Stomach smooth muscle (tissue), 2 donors: ENCODE data around the gene RPTOR.
"Not testable (repeated sequence)": the region's sequence is repeated elsewhere in the genome, so short reads cannot be mapped to it uniquely, and the experiment has no call there.

ENCODE experiments used
- H3K27ac ChIP-seq: one replicate; pipeline ENCODE4 v1.7.0; 2013; ENCODE audit warnings: mild to moderate bottlenecking, low read length, inconsistent platforms
- H3K27me3 ChIP-seq, 2 donors: one replicate each; pipeline ENCODE4 v1.7.0; 2013; ENCODE audit warnings: low read length in 2 of 2; ENCODE audit not compliant: insufficient read depth in 2 of 2, control insufficient read depth in 1 of 2
- H3K36me3 ChIP-seq, 2 donors: one replicate each; pipeline ENCODE4 v1.7.0; 2013; ENCODE audit warnings: low read length in 2 of 2; ENCODE audit not compliant: control insufficient read depth in 2 of 2, insufficient read depth in 2 of 2
- H3K4me1 ChIP-seq: one replicate; pipeline ENCODE4 v1.7.0; 2013; ENCODE audit warnings: low read length; ENCODE audit not compliant: control insufficient read depth, insufficient read depth
- H3K4me3 ChIP-seq, 2 donors: one replicate each; pipeline ENCODE4 v1.7.0; 2013; ENCODE audit warnings: low read length in 2 of 2
- H3K9ac ChIP-seq, 2 donors: one replicate each; pipeline ENCODE4 v1.7.0; 2013; ENCODE audit warnings: low read length in 2 of 2, mild to moderate bottlenecking in 1 of 2
- H3K9me3 ChIP-seq, 2 donors: one replicate each; pipeline ENCODE4 v1.7.0; 2013; ENCODE audit warnings: low read length in 2 of 2; ENCODE audit not compliant: control insufficient read depth in 2 of 2
- donor health status: healthy.
- donor health status: Pancreatic carcinoma.

The RPTOR gene

DNA sequence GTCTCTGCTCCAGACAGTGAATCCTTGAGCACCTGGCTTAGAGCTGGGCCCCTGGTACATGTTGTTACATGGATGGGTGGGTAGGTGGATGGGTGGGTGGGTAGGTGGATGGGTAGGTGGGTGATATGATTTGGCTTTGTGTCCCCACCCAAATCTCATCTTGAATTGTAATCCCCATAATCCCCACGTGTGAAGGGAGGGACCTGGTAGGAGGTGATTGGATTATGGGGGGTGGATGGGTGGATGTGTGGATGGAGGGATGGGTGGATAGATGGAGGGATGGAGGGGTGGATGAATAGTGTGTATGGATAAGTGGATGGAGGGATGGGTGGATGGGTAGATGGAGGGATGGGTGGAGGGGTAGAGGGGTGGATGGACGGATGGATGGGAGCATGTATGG lies 41.6 kb upstream of the RPTOR start:
- no peaks in the 10 kb centered on the region for H3K9me3 ChIP-seq
- no peaks in the 10 kb centered on the region for H3K36me3 ChIP-seq
- no peak overlapping the region for H3K9ac ChIP-seq
- H3K27me3 ChIP-seq, result peaks cover 0 to 5% of the 10 kb centered on the region in 2 donors
- H3K27ac ChIP-seq, result no peak overlapping the region
- H3K4me3 ChIP-seq, result no peak overlapping the region
- peaks cover 16% of the 10 kb centered on the region for H3K4me1 ChIP-seq

DNA sequence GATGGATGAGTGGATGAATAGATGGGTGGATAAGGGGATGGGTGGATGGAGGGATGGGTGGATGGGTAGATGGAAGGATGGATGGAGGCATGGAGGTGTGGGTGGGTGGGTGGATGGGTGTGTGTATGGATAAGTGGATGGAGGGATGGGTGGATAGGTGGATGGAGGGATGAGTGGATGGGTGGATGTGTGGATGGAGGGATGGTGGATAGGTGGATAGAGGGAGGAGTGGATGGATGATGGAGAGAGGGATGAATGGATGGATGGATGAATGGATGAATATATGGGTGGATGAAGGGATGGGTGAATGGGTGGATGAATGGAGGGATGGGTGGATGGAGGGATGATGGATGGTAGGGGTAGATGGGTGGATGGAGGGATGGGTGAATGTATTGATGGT lies 40.7 kb upstream of the RPTOR start:
- Histone ChIP-seq H3K36me3 (no peaks in the 10 kb centered on the region), H3K9ac (no peak overlapping the region), H3K27me3 (peaks cover 0 to 3% of the 10 kb centered on the region in 2 donors), H3K27ac (no peak overlapping the region), H3K4me3 (no peak overlapping the region), H3K9me3 (no peaks in the 10 kb centered on the region), H3K4me1 (peaks cover 16% of the 10 kb centered on the region)

GRCh38 chr17:80504686-80505413 lies 39.8 kb upstream of the RPTOR start:
- peaks cover 0 to 3% of the 10 kb centered on the region in 2 donors for H3K27me3 ChIP-seq
- no peaks in the 10 kb centered on the region for H3K9me3 ChIP-seq
- peaks cover 15% of the 10 kb centered on the region for H3K4me1 ChIP-seq
- no peak overlapping the region for H3K27ac ChIP-seq
- no peaks in the 10 kb centered on the region for H3K36me3 ChIP-seq
- H3K4me3 ChIP-seq, result no peak overlapping the region
- H3K9ac ChIP-seq, result no peak overlapping the region

GRCh38 chr17:80507177-80507576 lies 37.5 kb upstream of the RPTOR start:
- H3K4me3 ChIP-seq, H3K27me3 ChIP-seq, H3K9me3 ChIP-seq: not testable (repeated sequence)

GRCh38 chr17:80507965-80508364 lies 36.7 kb upstream of the RPTOR start:
- H3K27me3 ChIP-seq, result peaks cover 0 to 7% of the 10 kb centered on the region in 2 donors

More at GRCh38 chr17:80507177-80507576, 37.5 kb upstream of the RPTOR start:
- not testable (repeated sequence) for H3K4me1 ChIP-seq, H3K36me3 ChIP-seq, H3K9ac ChIP-seq, H3K27ac ChIP-seq

DNA sequence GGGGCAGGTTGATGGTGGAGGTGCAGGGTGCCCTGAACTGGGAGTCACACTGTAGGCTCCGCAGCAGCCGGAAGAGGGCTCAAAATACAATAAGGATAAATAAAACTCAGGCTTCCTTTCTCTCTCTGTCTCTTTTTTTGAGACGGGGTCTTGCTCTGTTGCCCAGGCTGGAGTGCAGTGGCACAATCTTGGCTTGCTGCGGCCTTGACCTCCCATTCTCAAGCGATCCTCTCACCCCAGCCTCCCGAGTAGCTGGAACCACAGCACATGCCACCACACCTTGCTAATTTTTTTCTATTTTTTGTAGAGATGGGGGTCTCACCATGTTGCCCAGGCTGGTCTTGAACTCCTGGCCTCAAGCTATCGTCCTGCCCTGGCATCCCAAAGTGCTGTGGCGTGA lies 35.3 kb upstream of the RPTOR start:
- no peaks in the 10 kb centered on the region for H3K4me1 ChIP-seq
- H3K4me3 ChIP-seq, result no peak overlapping the region
- H3K36me3 ChIP-seq, result no peaks in the 10 kb centered on the region
- H3K9me3 ChIP-seq, result no peaks in the 10 kb centered on the region
- no peak overlapping the region for H3K27ac ChIP-seq
- peaks cover 0 to 7% of the 10 kb centered on the region in 2 donors for H3K27me3 ChIP-seq
- H3K9ac ChIP-seq, result no peak overlapping the region

More at GRCh38 chr17:80507965-80508364, 36.7 kb upstream of the RPTOR start:
- no peaks in the 10 kb centered on the region for H3K9me3 ChIP-seq
- no peaks in the 10 kb centered on the region for H3K4me1 ChIP-seq
- H3K9ac ChIP-seq, result no peak overlapping the region
- no peak overlapping the region for H3K4me3 ChIP-seq
- no peaks in the 10 kb centered on the region for H3K36me3 ChIP-seq
- H3K27ac ChIP-seq, result no peak overlapping the region

- Histone ChIP-seq H3K4me3 (no peak overlapping the region), H3K27ac (no peak overlapping the region), H3K9me3 (no peaks in the 10 kb centered on the region), H3K36me3 (no peaks in the 10 kb centered on the region), H3K27me3 (peaks cover 0 to 7% of the 10 kb centered on the region in 2 donors), H3K9ac (no peak overlapping the region), H3K4me1 (no peaks in the 10 kb centered on the region)
Observed at GRCh38 chr17:80510132-80510531, 34.5 kb upstream of the RPTOR start.

DNA sequence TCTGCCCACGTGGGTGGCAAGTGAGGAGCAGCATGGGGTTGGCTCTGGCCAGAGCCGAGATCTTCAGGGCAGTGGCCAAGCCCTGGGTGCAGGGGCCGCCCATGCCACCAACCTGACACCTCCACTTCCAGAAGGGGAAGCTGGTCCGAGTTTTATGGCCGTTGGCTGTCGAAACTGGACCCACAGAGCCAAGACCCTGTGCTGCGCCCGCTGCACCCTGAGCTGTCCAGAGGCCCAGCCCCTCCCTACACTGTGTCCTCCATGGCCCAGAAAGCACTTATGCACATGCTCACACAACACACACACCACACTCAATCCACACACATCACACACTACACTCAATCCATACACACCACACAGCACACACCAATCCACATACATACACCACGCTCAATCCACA lies 33.9 kb upstream of the RPTOR start:
- Histone ChIP-seq H3K9me3 (no peaks in the 10 kb centered on the region), H3K27ac (no peak overlapping the region), H3K9ac (no peak overlapping the region), H3K27me3 (peaks cover 0 to 7% of the 10 kb centered on the region in 2 donors), H3K36me3 (no peaks in the 10 kb centered on the region), H3K4me1 (no peaks in the 10 kb centered on the region), H3K4me3 (no peak overlapping the region)

DNA sequence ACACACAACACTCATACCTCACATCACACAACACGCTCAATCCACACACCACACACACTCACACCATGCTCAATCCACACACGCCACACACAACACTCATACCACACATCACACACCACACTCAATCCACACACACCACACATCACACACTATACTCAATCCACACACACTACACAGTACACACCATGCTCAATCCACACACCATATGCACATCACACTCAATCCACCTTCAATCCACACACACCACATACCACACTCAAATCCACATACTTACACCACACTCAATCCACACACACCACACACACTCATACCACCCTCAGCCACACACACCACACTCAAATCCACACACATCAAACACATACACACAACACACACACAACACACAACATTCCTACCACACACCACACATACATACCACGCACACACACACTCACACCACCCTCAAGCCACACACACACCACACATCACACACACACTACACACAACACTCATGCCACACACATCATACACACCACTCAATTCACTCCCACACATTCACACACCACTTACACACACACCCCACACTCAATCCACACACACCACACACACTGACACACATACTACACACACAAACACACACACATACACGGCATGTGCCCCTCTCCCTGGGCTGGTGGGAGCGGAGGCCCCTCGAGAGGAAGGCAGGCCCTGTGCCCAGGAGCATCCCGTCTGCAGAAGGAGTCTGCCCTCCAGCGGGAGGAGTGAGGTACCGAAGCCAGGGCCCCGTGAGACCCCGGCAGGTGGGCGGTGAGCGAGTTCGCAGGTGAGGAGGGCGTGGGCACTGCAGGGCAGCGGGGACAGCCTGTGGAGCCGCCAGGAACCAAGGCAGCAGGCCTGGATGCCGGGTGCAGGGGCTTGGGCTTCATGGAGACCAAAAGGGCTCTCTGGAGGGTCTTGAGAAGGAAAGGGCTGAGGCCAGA lies 33.1 kb upstream of the RPTOR start:
- Histone ChIP-seq H3K4me3 (no peak overlapping the region), H3K36me3 (no peaks in the 10 kb centered on the region), H3K27me3 (peaks cover 0 to 7% of the 10 kb centered on the region in 2 donors), H3K9ac (no peak overlapping the region), H3K27ac (no peak overlapping the region), H3K4me1 (no peaks in the 10 kb centered on the region), H3K9me3 (no peaks in the 10 kb centered on the region)

DNA sequence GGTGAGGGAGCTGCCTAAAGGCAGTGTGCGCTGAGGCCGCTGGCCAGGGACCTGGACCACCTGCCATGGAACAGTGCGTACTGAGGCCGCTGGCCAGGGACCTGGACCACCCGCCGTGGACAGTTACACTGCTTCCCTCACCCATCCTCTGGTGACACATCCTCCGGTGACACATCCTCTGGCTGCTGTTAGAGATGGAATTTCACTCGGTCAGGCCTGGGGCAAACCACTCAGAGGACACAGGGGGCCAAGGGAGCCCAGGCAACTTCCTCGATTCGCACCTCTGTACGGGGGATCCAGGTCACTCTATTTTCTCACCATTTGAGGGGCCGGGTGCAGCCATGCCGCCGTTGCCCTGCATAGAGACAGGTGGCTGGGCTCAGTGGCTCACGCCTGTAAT lies 32.4 kb upstream of the RPTOR start:
- Histone ChIP-seq H3K9me3 (no peaks in the 10 kb centered on the region), H3K4me3 (no peak overlapping the region), H3K9ac (no peak overlapping the region), H3K27me3 (peaks cover 0 to 7% of the 10 kb centered on the region in 2 donors), H3K4me1 (no peaks in the 10 kb centered on the region), H3K27ac (no peak overlapping the region), H3K36me3 (no peaks in the 10 kb centered on the region)
